Neural cell (in vitro differentiated cells): Measurements from ENCODE around the gene DNAJB4. TPM values are rescaled to one million over a fixed set of nuclear protein-coding genes. Genes with fewer than 3 reads are reported as not detected.
A peak's percentile ranks its signal among the peaks of the same experiment; 100 is the strongest.

ENCODE experiments used
- H2AFZ ChIP-seq: fragments of 200-600, 300-800 bp; sonication (generic), shearing (Covaris generic); 2 replicates; pipeline ENCODE4 v1.6.0; 2014; ENCODE audit warnings: low read depth, mild to moderate bottlenecking, antibody characterized with exemption, low read length, moderate library complexity
- H3F3A ChIP-seq: fragments of 200-600 bp; shearing (Covaris generic); 2 replicates; pipeline ENCODE4 v1.6.1; 2016; ENCODE audit warnings: mild to moderate bottlenecking, moderate library complexity, mixed read lengths, antibody characterized with exemption, low read length; ENCODE audit not compliant: insufficient read depth, poor library complexity, severe bottlenecking
- H3K27ac ChIP-seq: fragments of 200-600, 300-800 bp; sonication (generic), shearing (Covaris generic); 2 replicates; pipeline ENCODE4 v1.5.1; 2014; ENCODE audit warnings: mild to moderate bottlenecking, low read length, moderate library complexity
- H3K27me3 ChIP-seq: fragments of 300-800, 200-600 bp; sonication (generic), shearing (Covaris generic); 2 replicates; pipeline ENCODE4 v1.6.0; 2014; ENCODE audit warnings: mild to moderate bottlenecking, low read depth, low read length, moderate library complexity; ENCODE audit not compliant: insufficient read depth
- H3K36me3 ChIP-seq: fragments of 300-800, 200-600 bp; sonication (generic), shearing (Covaris generic); 2 replicates; pipeline ENCODE4 v1.5.1; 2014; ENCODE audit warnings: mild to moderate bottlenecking, antibody characterized with exemption, low read length, moderate library complexity; ENCODE audit not compliant: insufficient read depth
- H3K4me2 ChIP-seq: fragments of 300-800, 200-600 bp; sonication (generic), shearing (Covaris generic); 2 replicates; pipeline ENCODE4 v1.6.0; 2014; ENCODE audit warnings: mild to moderate bottlenecking, low read length
- H3K4me3 ChIP-seq: fragments of 300-800, 200-600 bp; sonication (generic), shearing (Covaris generic); 2 replicates; pipeline ENCODE4 v1.5.1; 2014; ENCODE audit warnings: mild to moderate bottlenecking, low read length, moderate library complexity
- H3K79me2 ChIP-seq: fragments of 200-600 bp; shearing (Covaris generic); replicated peaks from 2 replicates; pipeline ENCODE4 v1.6.0; 2014; ENCODE audit warnings: mild to moderate bottlenecking, low read length, moderate library complexity; ENCODE audit not compliant: insufficient read depth
- H3K9ac ChIP-seq: fragments of 300-800, 200-600 bp; sonication (generic), shearing (Covaris generic); 2 replicates; pipeline ENCODE4 v1.6.1; 2016; ENCODE audit warnings: mild to moderate bottlenecking, low read length, mixed read lengths
- H3K9me2 ChIP-seq: fragments of 200-600 bp; shearing (Covaris generic); 2 replicates; pipeline ENCODE4 v1.6.1; 2016; ENCODE audit warnings: mild to moderate bottlenecking, low read length, mixed read lengths; ENCODE audit not compliant: insufficient read depth
- H3K9me3 ChIP-seq: fragments of 200-600, 300-800 bp; sonication (generic), shearing (Covaris generic); 2 replicates; pipeline ENCODE4 v1.6.1; 2016; ENCODE audit warnings: mild to moderate bottlenecking, mixed run types, low read length, moderate library complexity, mixed read lengths
- H4K20me1 ChIP-seq: fragments of 200-600 bp; shearing (Covaris generic); 2 replicates; pipeline ENCODE4 v1.6.1; 2016; ENCODE audit warnings: mild to moderate bottlenecking, mixed run types; ENCODE audit not compliant: insufficient read depth
- EP300 ChIP-seq: fragments of 450-650 bp; conservative IDR thresholded peaks from 2 replicates; pipeline ENCODE4 v1.6.1; 2014; ENCODE audit warnings: antibody characterized with exemption, mild to moderate bottlenecking, moderate library complexity; ENCODE audit not compliant: poor library complexity, severe bottlenecking
- EZH2 ChIP-seq: fragments of 200-600, 300-800 bp; shearing (Covaris generic), sonication (generic); IDR thresholded peaks from 2 replicates; pipeline ENCODE4 v1.6.1; 2014; ENCODE audit warnings: antibody characterized with exemption, low read length, borderline replicate concordance, mild to moderate bottlenecking; ENCODE audit not compliant: insufficient read depth, poor library complexity, severe bottlenecking
- MXI1 ChIP-seq: fragments of 450-650 bp; conservative IDR thresholded peaks from 2 replicates; pipeline ENCODE4 v1.6.1; 2014; ENCODE audit warnings: antibody characterized with exemption, mild to moderate bottlenecking; ENCODE audit not compliant: poor library complexity, severe bottlenecking
- POLR2AphosphoS5 ChIP-seq: IDR thresholded peaks from 2 replicates; pipeline ENCODE4 v1.6.1; 2012
- RAD21 ChIP-seq: fragments of 450-650 bp; conservative IDR thresholded peaks from 2 replicates; pipeline ENCODE4 v1.6.1; 2014; ENCODE audit warnings: antibody characterized with exemption, mild to moderate bottlenecking, moderate library complexity
- SMC3 ChIP-seq: fragments of 450-650 bp; conservative IDR thresholded peaks from 2 replicates; pipeline ENCODE4 v1.6.1; 2014; ENCODE audit warnings: antibody characterized with exemption, mild to moderate bottlenecking, moderate library complexity; ENCODE audit not compliant: poor library complexity
- TAF1 ChIP-seq: IDR thresholded peaks from 2 replicates; pipeline ENCODE4 v1.6.1; 2012; ENCODE audit warnings: low read depth
- polyA plus RNA-seq: library from polyadenylated mRNA; depleted of rRNA; stranded (reverse); fragments of >200 nt; gene quantifications from 2 replicates; pipeline ENCODE4 v1.2.3, GENCODE V29; 2014
- TF ChIP-seq, protein P1 (sequence below): fragments of 450-650 bp; IDR thresholded peaks from 2 replicates; pipeline ENCODE4 v1.5.1; 2014; ENCODE audit warnings: antibody characterized with exemption, mild to moderate bottlenecking, moderate library complexity; ENCODE audit not compliant: poor library complexity, severe bottlenecking
- TF ChIP-seq, protein P2 (sequence below): IDR thresholded peaks from 2 replicates; pipeline ENCODE4 v1.6.1; 2012; ENCODE audit warnings: borderline replicate concordance

Gene DNAJB4
- polyA plus RNA-seq, 1 donor from 2014 or later = 42.2 TPM

DNA sequence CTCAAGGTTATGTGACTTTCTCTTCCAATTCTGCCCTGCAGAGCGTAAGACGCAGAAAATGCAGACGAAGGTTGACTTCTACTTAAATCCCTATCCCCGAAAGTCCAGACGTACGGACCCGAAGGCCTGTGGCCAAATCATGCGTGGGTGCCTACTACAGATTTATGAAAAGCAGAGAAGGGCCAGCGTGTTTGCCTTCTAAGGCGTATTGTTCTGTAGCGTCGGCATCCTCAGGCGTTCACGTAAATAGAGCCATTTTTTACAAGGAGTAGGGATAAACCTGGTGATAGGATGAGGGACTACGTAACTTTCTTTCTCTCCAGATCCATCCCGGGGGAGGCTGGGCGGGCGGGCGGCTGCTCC lies 40.8 kb downstream of the DNAJB4 start:
- no peak for TF ChIP-seq EZH2
- TF ChIP-seq RAD21 = no peak
- TF ChIP-seq TAF1 = no peak
- TF ChIP-seq POLR2AphosphoS5 = no peak
- no peak for TF ChIP-seq SMC3
- TF ChIP-seq MXI1 = no peak
- TF ChIP-seq, protein P1, sequence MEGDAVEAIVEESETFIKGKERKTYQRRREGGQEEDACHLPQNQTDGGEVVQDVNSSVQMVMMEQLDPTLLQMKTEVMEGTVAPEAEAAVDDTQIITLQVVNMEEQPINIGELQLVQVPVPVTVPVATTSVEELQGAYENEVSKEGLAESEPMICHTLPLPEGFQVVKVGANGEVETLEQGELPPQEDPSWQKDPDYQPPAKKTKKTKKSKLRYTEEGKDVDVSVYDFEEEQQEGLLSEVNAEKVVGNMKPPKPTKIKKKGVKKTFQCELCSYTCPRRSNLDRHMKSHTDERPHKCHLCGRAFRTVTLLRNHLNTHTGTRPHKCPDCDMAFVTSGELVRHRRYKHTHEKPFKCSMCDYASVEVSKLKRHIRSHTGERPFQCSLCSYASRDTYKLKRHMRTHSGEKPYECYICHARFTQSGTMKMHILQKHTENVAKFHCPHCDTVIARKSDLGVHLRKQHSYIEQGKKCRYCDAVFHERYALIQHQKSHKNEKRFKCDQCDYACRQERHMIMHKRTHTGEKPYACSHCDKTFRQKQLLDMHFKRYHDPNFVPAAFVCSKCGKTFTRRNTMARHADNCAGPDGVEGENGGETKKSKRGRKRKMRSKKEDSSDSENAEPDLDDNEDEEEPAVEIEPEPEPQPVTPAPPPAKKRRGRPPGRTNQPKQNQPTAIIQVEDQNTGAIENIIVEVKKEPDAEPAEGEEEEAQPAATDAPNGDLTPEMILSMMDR = no peak
- TF ChIP-seq, protein P2, sequence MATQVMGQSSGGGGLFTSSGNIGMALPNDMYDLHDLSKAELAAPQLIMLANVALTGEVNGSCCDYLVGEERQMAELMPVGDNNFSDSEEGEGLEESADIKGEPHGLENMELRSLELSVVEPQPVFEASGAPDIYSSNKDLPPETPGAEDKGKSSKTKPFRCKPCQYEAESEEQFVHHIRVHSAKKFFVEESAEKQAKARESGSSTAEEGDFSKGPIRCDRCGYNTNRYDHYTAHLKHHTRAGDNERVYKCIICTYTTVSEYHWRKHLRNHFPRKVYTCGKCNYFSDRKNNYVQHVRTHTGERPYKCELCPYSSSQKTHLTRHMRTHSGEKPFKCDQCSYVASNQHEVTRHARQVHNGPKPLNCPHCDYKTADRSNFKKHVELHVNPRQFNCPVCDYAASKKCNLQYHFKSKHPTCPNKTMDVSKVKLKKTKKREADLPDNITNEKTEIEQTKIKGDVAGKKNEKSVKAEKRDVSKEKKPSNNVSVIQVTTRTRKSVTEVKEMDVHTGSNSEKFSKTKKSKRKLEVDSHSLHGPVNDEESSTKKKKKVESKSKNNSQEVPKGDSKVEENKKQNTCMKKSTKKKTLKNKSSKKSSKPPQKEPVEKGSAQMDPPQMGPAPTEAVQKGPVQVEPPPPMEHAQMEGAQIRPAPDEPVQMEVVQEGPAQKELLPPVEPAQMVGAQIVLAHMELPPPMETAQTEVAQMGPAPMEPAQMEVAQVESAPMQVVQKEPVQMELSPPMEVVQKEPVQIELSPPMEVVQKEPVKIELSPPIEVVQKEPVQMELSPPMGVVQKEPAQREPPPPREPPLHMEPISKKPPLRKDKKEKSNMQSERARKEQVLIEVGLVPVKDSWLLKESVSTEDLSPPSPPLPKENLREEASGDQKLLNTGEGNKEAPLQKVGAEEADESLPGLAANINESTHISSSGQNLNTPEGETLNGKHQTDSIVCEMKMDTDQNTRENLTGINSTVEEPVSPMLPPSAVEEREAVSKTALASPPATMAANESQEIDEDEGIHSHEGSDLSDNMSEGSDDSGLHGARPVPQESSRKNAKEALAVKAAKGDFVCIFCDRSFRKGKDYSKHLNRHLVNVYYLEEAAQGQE = no peak
- TF ChIP-seq EP300 = no peak
- Histone ChIP-seq H3K9me2 (no peaks in the 10 kb centered on the region), H3K27me3 (peaks cover 41% of the 10 kb centered on the region), H3K9ac (no peak overlapping the region), H3K79me2 (no peaks in the 10 kb centered on the region), H3K36me3 (no peaks in the 10 kb centered on the region), H3K27ac (no peak overlapping the region), H2AFZ (no peak overlapping the region), H3K4me2 (no peak overlapping the region), H3K9me3 (no peaks in the 10 kb centered on the region), H3F3A (no peaks in the 10 kb centered on the region), H3K4me3 (peak overlapping the region; percentile 63), H4K20me1 (no peaks in the 10 kb centered on the region)

DNA sequence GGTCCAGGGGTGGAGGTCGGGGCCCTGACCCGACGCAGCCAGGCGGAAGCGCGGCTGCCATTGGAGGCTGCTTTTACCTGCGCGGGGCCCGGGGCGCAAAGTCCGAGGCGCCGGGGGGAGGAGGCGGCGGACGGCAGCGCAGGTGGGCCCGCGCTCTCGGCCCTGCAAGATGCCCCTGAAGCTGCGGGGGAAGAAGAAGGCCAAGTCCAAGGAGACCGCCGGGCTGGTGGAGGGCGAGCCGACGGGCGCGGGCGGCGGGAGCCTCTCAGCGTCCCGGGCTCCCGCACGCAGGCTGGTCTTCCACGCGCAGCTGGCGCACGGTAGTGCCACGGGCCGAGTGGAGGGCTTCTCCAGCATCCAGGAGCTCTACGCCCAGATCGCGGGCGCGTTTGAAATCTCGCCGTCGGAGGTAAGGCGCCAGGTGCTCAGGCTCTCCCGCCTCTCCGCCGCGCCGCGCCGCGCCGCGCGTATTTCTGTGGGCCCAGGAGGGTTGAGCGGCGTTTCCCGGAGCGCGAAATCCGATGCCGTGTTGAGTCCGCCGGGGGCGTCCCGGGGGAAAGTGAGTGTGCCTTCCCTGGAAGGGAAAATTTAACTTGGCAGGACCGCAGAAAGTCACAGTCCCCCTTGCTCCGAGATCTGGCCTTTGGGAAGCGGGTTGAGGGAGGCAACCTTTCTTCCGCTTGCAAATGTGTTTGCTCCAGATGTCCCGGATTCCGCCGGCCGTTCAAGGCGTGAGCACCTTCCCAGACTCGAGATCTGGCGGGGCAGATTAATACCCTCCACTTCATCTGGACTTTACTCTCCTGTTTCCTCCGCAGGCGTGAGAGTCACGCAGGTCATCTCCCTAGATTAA lies 41.4 kb downstream of the DNAJB4 start, which contains the start of gene GIPC2:
Gene GIPC2, plus strand, starts transcription at position 41 of the 853 bp plus-strand sequence. Its CDS starts 129 bp downstream, at position 170.
- Histone ChIP-seq H3F3A (no peaks in the 10 kb centered on the region), H3K36me3 (no peaks in the 10 kb centered on the region), H3K79me2 (no peaks in the 10 kb centered on the region), H3K4me2 (no peak within 1 kb of the TSS), H3K4me3 (peak within 1 kb of the TSS; percentile 63), H2AFZ (no peak within 1 kb of the TSS), H3K9me2 (no peaks in the 10 kb centered on the region), H3K27me3 (peaks cover 41% of the 10 kb centered on the region), H4K20me1 (no peaks in the 10 kb centered on the region), H3K9ac (peak within 1 kb of the TSS; percentile 1), H3K27ac (no peak within 1 kb of the TSS), H3K9me3 (no peaks in the 10 kb centered on the region)
- TF ChIP-seq EP300 (no peak), RAD21 (no peak), EZH2 (peak; percentile 26)
